DMS53 treated with DMSO at 0.1 percent for 48 hours (cell line): ENCODE measurements around the gene SF3B4.
"Not testable (repeated sequence)": the region's sequence is repeated elsewhere in the genome, so short reads cannot be mapped to it uniquely, and the experiment has no call there.

Source experiments
- DNase-seq: peaks from one replicate; lab custom pipeline; 2025; ENCODE audit not compliant: unreplicated experiment; lab: John Stamatoyannopoulos, UW

Gene SF3B4

GRCh38 chr1:149927563-149928400, at the start of gene SF3B4:
Gene SF3B4 (minus strand): TSS chr1:149927803. CDS start chr1:149927759, 44 bp downstream.
- peak; percentile 91 for DNase-seq

GRCh38 chr1:149977345-149977744, 49.7 kb upstream of the SF3B4 start:
- peak; percentile 61 for DNase-seq

- DNase-seq = no peak
Measured at GRCh38 chr1:149972547-149972946, 44.9 kb upstream of the SF3B4 start.

GRCh38 chr1:149967646-149968045, 40.0 kb upstream of the SF3B4 start:
- DNase-seq = no peak

- no peak for DNase-seq
Measured at GRCh38 chr1:149967041-149967440, 39.4 kb upstream of the SF3B4 start.

- no peak for DNase-seq
Measured at GRCh38 chr1:149966405-149966804, 38.8 kb upstream of the SF3B4 start.

GRCh38 chr1:149965440-149965839, 37.8 kb upstream of the SF3B4 start:
- no peak for DNase-seq

GRCh38 chr1:149963358-149963757, 35.8 kb upstream of the SF3B4 start:
- no peak for DNase-seq

GRCh38 chr1:149962736-149963135, 35.1 kb upstream of the SF3B4 start:
- DNase-seq = no peak

- DNase-seq = peak; percentile 71
Measured at GRCh38 chr1:149962039-149962647, 34.5 kb upstream of the SF3B4 start.

- DNase-seq = not testable (repeated sequence)
Measured at GRCh38 chr1:149957548-149957947, 29.9 kb upstream of the SF3B4 start.

GRCh38 chr1:149949911-149950310, 22.3 kb upstream of the SF3B4 start:
- no peak for DNase-seq

GRCh38 chr1:149945206-149945605, 17.6 kb upstream of the SF3B4 start:
- no peak for DNase-seq

GRCh38 chr1:149942885-149943284, 15.3 kb upstream of the SF3B4 start:
- DNase-seq = no peak

- no peak for DNase-seq
Measured at GRCh38 chr1:149942207-149942606, 14.6 kb upstream of the SF3B4 start.

GRCh38 chr1:149940427-149940826, 12.8 kb upstream of the SF3B4 start:
- no peak for DNase-seq

GRCh38 chr1:149938668-149939003, 11.0 kb upstream of the SF3B4 start:
- DNase-seq = not testable (repeated sequence)

- DNase-seq = no peak
Measured at GRCh38 chr1:149937759-149938158, 10.2 kb upstream of the SF3B4 start.

- DNase-seq = peak; percentile 57
Measured at GRCh38 chr1:149936992-149937705, 9.5 kb upstream of the SF3B4 start.

- DNase-seq = peak; percentile 33
Measured at GRCh38 chr1:149936170-149936991, 8.8 kb upstream of the SF3B4 start, which contains the start of gene MTMR11. Gene MTMR11 (minus strand): TSS chr1:149936879. CDS start chr1:149936647, 232 bp downstream.

- no peak for DNase-seq
Measured at GRCh38 chr1:149934356-149934755, 6.8 kb upstream of the SF3B4 start.
